GM19035 (cell line): ENCODE results near the gene PPA1.
"Not testable (repeated sequence)": the region's sequence is repeated elsewhere in the genome, so short reads cannot be mapped to it uniquely, and the experiment has no call there.

Experiments used
- ATAC-seq: cut with Tn5 transposase; IDR thresholded peaks from one replicate; pipeline ENCODE4 v1.9.1; 2021; ENCODE audit not compliant: unreplicated experiment

PPA1 gene

GRCh38 chr10:70255329-70256299, 22.4 kb upstream of the PPA1 start:
- ATAC-seq, result no peak

DNA sequence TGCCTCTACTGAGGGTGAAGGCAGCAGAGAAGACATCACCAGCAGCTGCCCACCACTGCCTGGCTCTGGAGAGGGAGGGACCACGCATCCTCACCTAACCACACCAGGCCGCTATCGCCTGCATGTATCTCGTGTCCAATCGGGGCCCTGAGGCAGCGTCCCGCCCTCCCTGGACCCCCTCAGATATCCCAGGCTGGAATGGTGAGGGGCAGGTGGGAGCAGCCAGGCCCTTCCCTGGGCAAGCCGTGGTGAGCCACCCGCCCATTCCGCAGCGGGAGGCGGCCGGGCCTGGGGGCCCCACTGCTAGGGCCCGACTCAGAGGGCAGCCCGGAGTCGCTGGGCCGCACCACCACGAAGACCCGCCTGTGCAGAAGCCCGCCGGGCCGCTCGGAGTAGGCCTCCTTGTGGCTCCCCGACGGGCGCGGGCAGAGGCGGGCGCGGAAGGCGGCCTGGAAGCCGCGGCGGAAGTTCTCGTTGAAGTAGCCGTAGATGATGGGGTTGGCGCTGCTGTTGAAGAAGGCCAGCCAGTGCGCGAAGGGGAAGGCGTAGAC, 21.6 kb upstream of the PPA1 start:
- no peak for ATAC-seq

- ATAC-seq, result no peak
These were observed 20.9 kb upstream of the PPA1 start for GRCh38 chr10:70253878-70254765.

DNA sequence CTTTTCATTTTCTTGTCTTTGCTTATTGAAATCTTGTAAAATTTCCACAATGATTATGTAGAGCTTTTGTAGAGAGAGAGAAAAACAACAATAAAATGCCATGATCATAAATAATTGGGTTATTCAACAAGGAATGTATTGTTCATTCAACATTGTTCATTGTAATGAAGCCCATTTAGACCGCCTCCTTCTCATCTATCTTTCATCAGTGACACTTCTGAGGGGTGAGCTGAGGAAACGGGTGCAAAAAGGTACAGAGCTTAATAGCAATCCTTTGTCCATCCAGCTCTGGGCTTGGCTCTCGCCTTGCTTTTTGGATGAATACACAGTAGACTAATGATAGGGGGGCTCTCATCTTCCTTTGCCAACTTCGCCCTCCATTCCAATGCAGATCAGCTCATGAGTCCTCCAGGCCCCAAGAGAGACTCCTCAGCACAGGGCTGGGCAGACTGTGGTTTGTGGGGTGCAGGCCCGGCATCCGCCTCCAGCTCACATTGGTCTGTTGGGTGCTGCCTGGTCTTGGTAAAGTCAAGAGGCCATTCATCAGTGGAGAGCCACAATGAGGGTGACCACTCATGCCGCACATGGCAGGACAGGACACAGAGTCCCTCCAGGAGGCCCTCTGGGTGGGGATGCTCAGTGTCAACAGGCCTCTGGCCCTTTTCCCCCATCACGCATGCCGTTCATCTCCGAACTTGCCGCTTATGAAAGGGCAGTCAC, 17.9 kb upstream of the PPA1 start:
- no peak for ATAC-seq

- ATAC-seq, result no peak
These were observed 14.1 kb upstream of the PPA1 start for GRCh38 chr10:70247360-70247759.

DNA sequence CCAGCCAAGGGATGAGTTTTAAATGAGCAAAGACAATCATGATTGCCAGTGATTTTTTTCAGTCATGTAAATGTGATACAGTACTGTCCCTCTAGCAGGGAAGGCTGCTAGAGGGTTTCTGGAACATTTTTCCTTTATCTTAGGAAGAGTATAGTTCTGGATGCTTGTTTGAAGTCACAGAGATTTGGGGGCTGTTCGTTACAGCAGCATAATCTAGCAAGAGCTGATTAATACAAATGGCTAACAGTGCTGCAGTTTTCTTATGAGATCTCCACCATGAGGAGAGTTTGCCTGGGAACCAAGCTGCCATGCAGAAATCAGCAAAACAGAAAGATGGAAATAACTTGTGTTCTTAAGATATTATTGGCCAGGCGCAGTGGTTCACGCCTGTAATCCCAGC, 7.9 kb upstream of the PPA1 start:
- ATAC-seq, result no peak

GRCh38 chr10:70239986-70240385, 6.8 kb upstream of the PPA1 start:
- not testable (repeated sequence) for ATAC-seq

DNA sequence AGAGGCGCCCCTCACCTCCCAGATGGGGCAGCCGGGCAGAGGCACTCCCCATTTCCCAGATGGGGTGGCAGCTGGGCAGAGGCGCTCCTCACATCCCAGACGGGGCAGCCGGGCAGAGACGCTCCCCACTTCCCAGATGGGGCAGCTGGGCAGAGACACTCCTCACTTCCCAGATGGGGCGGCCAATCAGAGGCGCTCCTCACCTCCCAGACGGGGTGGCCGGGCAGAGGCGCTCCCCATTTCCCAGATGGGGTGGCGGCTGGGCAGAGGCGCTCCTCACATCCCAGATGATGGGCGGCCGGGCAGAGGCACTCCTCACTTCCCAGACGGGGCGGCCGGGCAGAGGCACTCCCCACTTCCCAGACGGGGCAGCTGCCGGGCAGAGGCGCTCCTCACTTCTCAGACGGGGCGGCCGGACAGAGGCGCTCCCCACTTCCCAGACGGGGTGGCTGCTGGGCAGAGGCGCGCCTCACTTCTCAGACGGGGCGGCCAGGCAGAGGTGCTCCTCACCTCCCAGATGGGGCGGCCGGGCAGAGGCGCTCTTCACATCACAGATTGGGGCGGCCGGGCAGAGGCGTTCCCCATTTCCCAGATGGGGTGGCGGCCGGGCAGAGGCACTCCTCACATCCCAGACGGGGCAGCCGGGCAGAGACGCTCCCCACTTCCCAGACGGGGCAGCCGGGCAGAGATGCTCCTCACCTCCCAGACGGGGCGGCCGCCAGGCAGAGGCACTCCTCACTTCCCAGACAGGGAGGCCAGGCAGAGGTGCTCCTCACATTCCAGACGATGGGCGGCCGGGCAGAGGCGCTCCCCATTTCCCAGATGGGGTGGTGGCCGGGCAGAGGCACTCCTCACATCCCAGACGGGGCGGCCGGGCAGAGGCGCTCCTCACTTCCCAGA, 6.1 kb upstream of the PPA1 start:
- not testable (repeated sequence) for ATAC-seq

DNA sequence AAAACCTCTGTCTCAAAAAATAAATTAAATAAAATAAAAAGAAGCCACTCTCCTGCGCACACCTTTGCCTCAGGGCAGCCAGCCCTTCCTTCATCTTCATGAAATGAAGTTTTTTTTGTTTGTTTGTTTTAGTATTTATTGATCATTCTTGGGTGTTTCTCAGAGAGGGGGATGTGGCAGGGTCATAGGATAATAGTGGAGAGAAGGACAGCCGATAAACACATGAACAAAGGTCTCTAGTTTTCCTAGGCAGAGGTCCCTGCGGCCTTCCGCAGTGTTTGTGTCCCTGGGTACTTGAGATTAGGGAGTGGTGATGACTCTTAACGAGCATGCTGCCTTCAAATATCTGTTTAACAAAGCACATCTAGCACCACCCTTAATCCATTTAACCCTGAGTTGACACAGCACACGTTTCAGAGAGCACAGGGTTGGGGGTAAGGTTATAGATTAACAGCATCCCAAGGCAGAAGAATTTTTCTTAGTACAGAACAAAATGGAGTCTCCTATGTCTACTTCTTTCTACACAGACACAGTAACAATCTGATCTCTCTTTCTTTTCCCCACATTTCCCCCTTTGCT, 4.8 kb upstream of the PPA1 start:
- ATAC-seq, result not testable (repeated sequence)

GRCh38 chr10:70234668-70235447, 1.6 kb upstream of the PPA1 start:
- ATAC-seq, result no peak

- ATAC-seq, result no peak
These were observed 691 bp upstream of the PPA1 start for GRCh38 chr10:70233939-70234300.

GRCh38 chr10:70232859-70233108, 445 bp downstream of the PPA1 start:
- ATAC-seq, result no peak

DNA sequence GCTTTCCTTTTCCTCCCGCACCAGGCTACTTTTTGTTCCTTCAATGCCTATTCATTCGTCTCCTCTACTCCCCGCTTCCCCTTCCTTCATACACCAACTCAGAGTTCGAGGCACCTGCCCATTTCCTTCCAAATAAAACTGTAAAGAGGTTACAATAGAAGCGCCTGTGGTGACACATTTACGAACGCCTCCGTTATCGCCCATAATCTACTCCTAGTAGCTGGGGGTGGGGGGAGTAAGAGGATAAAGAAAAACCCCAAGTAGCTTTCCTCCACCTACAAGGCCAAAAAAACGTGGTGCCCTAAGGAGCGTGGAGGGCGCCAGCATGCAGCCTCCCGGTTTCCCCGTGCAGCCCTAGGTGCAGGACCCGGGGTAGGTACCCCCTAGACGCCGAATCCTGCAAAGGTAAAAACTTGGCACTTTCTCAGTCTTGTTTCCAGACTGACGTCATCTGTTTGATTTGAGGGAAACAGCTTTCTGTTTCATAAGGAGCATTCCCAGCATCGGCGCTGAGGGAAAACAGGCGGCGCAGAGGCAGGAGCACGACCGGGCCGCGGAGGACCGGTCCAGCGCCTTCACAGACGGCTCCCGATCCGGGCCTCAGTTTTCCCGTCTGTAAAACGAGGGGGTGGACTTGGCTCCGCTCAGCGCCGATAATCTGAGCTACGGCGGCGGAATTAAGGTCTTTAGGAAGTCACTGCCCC, 922 bp downstream of the PPA1 start:
- no peak for ATAC-seq

DNA sequence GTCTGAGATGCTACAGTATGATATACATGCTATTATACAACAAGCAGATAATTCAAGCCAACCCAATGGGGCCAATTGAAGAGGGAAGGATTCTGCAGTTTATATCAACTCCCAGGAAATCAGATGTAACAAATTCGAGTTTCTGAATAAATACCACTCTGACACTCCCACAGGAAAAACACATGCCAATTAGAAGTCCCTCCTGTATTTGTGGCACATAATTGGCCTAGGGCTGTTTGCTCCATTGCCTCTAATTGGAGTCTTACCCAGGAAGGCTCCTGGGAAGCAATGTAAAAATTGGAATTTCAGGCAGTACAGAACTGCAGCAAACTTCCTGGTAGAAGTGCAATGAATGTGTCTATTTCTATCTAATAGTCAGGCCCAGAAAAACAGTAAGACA, 4.7 kb downstream of the PPA1 start:
- ATAC-seq, result no peak

DNA sequence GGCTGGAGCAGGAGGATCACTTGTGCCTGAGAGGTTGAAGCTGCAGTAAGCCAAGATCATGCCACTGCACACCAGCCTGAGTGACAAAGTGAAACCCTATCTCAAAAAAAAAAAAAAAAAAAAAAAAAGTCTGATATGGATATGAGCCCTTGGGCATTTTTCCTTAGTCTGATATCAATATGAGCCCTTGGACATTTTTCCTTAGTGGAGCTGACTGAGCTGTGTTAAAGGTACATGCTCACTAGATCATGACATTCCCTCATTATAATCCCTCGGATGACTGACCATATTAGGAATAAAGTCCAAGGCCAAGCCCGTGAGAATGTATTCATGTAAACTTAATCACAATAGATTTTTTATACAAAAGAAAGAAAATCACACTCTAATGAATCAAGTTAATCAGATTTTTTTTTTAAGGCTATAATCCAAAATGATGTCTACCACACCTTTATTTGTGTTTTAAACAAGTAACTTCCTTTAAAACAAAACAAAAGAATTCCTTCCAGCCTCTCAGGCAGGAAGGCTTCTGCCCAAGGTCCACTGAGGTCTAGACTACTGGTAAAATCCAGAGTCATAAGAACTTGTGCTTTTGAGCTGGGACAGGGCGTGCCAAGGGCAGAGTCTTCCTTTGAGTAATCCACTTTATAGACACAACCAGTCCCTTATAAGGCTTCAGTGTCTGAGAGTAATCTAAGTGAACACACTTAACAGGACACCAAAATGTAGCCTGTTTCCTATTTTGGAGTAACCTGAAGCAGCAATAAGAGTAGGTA, 5.5 kb downstream of the PPA1 start:
- no peak for ATAC-seq

- no peak for ATAC-seq
These were observed 9.5 kb downstream of the PPA1 start for GRCh38 chr10:70223728-70224127.

DNA sequence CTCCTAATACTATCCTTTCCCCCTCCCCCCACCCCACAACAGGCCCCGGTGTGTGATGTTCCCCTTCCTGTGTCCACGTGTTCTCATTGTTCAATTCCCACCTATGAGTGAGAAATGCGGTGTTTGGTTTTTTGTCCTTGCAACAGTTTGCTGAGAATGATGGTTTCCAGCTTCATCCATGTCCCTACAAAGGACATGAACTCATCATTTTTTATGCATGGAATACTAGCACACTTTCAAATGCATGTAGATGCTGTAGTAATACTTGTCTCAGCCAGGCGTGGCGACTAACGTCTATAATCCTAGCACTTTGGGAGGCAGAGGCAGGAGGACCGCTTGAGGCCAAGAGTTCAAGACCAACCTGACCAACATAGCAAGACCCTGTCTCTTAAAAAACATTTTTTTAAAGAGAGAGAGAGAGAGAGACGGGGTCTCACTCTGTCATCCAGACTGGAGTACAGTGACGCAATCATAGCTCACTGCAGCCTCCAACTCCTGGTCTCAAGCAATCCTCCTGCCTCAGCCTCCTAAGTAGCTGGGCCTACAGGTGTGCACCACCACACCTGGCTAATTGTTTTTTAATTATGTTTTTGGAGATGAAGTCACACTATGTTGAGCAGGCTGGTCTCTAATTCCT, 10.3 kb downstream of the PPA1 start:
- ATAC-seq, result not testable (repeated sequence)
